Measurements from ENCODE around the gene KCNH5.

DNA sequence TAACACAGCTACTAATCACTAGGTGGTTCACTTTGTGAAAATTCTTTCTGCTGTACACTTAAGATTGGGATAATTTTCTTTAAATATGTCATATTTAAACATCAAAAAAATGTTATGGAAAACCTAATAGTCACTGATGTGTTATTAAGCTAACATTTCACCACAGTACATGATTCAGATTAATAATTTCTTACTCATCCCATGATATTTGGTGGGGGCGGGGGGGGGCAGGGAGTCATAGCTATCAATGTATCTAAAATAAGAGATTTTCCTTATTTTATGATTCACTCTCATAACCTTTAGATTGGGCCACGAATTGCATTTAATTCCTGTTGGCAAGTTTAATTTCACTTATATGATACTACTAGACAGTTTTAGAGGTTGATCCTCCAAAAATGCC, 88.8 kb downstream of the KCNH5 start:
- TF ChIP-seq EZH2 (IDR thresholded peaks at IDR 0.05; ENCODE audit: borderline replicate concordance, low read depth, low read length, severe bottlenecking), result no peak
- TF ChIP-seq, protein P1, sequence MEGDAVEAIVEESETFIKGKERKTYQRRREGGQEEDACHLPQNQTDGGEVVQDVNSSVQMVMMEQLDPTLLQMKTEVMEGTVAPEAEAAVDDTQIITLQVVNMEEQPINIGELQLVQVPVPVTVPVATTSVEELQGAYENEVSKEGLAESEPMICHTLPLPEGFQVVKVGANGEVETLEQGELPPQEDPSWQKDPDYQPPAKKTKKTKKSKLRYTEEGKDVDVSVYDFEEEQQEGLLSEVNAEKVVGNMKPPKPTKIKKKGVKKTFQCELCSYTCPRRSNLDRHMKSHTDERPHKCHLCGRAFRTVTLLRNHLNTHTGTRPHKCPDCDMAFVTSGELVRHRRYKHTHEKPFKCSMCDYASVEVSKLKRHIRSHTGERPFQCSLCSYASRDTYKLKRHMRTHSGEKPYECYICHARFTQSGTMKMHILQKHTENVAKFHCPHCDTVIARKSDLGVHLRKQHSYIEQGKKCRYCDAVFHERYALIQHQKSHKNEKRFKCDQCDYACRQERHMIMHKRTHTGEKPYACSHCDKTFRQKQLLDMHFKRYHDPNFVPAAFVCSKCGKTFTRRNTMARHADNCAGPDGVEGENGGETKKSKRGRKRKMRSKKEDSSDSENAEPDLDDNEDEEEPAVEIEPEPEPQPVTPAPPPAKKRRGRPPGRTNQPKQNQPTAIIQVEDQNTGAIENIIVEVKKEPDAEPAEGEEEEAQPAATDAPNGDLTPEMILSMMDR (IDR thresholded peaks at IDR 0.05; ENCODE audit: borderline replicate concordance, extremely low read depth, low read length, poor library complexity, severe bottlenecking), result no peak
